SW 1271 (cell line): ENCODE results near the gene CREG1.
A peak's percentile ranks its signal among the peaks of the same experiment; 100 is the strongest.
"Not testable (repeated sequence)": the region's sequence is repeated elsewhere in the genome, so short reads cannot be mapped to it uniquely, and the experiment has no call there.

Source experiments
- DNase-seq, 2 experiments: peaks; one replicate each; lab custom pipeline; 2025; lab: John Stamatoyannopoulos, UW

Gene CREG1

DNA sequence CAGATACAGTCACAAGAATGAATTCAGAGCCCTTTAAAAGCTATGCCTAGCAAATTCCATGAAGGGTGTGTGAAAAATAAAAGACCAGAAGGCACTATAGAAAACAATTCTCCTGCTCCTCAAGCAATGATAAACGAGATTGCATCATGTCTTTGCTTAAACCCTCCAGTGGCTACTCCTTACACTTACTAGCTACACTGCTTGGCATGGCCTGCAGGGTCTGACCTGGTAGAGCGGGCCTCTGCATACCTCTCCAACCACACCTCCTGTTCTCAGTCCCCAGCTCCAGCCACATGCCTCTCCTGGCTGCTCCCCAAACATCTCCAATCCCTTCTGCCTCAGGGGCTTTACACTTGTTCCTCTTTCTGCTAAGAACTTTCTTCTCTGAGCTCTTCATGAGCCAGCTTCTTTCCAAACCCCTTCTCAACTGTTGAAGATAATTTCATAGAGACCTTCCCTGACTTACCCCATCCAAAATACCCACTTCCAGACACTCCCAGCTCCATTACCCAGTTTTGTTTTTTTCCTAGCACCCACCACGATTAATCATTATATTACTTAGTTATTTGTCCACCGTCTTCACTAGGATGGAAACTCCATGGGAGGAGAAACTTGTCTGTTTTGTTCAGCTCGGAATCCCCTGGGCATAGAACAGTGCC is 11.2 kb upstream of the CREG1 start:
- no peak for DNase-seq

DNA sequence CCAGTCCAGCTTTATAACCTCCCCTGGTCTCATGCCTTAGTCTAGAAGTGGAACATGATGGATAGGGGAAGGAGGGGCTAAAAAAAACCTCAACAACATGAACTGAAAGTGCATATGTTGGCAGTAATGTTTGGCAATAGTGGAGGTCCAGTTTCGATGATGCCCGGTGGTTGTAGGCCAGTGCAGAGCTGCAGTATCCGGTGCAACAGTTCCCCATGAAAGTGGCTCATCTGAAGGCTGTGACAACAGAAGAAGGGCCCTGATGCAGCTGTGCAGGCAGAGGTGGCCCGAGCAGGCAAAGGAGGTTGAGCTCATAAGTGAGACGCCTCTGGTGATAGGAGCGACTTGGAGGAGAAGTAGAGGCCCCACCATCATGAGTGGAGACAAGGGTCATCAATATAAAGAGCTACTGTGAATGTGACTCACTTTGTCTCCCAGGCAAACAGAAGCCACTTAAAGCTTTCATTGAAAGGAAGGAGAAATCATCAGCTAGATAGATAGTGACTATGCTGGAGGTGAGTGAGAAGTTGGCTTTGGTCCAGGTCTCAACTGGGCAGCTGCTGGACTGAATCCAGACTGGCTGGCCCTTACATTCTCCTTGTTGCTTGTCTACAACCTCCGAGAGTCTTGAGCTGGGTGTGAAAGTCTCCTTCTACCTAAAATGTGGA is 10.2 kb upstream of the CREG1 start:
- no peak for DNase-seq

DNA sequence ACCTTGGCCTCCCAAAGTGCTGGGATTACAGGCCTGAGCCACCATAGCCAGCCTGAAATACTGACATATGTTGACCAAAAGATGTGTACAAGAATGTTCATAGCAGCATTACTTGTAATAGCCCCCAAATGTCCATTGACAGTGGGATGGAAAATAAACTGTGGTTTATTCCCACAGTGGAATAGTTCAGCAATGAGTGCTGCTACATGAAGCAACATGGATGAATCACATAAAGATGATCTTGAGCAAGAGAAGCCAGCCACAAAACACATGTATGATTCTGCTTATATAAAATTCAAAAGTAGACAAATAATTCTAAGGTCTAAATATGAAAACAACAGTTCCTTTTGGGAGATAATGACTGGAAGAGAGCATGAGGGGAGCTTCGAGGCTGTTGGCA is 9.1 kb upstream of the CREG1 start:
- no peak for DNase-seq

DNA sequence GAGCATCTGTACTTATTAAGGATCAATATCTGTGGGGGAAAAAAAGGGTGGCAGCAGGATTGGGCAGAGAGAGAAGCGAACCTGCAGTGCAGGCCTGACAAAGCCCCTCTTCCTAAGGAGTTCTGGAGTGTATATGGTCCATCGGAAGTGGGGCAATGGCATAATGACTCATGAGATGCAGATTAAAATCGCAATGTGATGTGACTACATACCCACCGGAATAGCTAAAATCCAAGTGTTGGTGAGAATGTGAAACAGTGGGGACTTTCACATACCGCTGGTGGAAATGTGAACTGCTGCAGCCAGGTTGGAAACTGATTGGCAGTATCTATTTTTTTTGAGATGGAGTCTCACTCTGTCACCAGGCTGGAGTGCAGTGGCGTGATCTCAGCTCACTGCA is 8.2 kb upstream of the CREG1 start:
- no peak for DNase-seq

DNA sequence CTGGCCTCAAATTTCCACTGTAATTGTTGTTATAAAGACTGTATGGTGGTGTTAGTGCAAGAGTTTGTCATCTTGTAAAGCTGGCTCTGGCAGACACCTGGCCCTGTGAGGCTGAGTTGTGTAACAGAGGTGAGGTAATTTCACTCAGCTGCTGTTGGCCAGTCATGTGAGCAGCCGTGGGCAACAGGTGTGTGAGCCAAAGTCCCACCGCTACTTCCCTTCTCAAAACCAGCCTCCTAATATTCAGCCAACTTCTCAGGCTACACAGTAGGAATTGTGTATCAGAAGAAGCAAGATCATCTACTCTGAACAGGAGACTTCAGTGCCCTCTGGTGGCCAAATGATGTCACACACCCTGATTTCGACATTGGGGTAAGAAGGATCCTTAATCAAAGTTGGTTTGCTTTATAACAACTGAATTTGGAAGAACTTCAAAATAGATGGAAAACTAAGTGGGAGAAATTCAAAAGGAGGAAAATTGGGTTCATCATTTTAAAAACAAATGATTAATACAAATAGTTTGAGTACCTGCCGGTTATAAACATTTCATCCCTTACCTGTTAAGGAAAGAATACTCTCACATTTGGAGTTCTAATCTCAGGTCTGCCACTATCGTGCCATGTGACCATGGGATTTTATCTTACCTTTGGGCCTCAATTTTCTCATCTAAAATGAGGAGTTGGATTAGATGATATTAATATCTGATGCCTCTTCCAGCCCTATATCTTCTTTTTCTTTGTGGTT is 2.6 kb upstream of the CREG1 start:
- peak; percentile 7 to 40 for DNase-seq

DNA sequence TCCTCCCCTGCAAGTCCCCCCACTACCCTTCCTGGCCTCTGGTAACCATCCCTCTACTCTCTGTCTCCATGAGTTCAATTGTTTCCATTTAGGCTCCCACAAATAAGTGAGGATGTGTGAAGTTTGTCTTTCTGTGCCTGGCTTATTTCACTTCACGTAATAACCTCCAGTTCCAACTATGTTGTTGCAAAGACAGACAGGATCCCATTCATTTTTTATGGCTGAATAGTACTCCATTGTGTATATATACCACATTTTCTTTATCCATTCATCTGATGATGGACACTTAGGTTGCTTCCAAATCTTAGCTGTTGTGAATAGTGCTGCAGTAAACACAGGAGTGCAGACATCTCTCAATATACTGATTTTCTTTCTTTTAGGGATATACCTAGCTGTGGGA is 1.5 kb upstream of the CREG1 start:
- not testable (repeated sequence) for DNase-seq

DNA sequence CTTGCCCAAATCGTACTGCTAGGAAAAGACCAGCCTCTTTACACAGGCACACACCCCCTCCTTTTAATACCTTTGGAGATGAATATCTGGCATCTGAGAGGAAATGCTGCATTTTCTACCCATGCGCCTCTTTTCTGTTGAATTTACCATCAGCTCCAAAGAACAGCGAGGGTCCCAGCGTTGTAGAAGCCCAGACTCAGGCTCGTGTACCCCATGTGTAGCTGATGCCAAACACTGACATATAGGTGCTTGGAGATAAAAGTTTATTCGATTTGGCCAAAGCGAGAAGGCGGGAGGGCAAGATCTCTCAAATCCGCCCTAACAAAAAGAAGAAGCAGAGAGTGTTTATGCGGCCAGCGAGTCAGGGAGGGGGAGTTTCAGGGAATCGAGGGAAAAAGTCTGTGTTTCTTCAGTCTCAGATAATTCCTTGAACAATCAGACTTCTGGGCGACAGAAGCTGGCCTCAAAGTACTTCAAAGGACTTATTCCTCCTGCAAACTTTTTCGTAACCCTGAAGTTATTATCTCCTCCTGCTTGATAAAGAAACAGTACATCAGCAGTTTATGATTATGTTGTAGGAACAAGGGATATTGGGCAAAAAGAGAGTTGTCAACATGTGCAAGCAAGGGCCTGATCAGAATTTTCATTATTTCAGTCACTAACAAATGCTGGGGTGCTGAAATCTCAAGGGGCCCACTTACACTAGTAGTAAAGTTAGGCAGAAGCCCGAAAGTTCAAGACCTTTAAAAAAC is 642 bp upstream of the CREG1 start:
- no peak for DNase-seq

DNA sequence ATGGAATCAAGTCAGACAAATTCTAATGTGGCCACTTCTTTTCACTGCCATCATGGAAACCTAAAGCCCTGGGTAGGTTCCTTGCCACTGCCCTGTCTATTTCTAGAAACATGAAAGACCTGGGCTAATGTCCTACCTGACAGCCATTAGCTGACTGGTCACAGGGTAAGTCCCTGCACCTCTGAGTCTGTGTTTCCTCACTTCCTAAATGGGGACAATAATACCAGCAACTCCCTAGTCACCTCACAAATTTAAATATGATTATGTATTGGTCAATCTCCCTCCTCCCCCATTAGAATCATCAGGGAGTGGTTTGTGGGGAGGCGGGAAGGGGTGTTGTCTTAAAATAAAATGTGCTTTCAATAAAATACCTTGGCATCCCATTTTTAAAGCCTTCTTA is 2.2 kb downstream of the CREG1 start:
- no peak for DNase-seq

DNA sequence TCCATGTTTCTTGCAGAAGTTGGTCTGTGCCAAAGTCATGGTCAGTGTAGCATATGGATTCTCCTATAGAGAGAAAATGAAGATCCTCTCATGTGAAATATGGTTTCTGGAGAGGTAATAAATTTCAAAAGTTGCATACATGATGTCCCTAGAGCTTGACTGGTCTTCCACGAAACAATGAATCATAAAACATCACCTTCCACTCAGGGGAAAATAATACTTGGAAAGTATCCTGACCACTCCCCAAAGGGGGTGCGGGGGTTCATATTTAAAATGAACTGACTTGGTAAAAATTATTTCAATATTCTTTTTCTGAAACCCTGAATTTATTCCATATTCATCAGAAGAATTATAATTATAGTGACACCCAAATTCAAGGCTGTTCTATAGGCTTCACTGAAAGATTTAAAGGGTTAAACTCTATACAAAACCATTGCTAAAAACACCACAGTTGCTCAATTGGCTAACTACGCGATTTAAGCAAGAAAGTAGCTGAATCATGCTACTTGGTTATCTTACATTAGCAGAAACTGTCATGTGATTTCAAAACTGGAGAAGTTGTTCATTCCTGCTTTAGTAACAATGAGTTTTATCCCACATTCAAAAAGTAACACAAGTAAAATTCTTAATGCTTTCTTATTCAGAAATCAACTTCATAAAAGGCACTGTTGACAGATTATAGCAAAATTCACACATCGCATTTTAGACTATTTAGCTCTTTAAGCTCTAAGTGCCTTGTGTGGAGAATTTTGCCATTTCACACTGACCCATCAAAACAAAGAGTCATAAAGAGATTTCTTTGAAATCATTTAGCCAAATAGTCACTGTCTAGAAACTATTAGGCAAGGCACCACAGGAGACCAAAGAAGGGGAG is 5.3 kb downstream of the CREG1 start:
- DNase-seq: no peak

DNA sequence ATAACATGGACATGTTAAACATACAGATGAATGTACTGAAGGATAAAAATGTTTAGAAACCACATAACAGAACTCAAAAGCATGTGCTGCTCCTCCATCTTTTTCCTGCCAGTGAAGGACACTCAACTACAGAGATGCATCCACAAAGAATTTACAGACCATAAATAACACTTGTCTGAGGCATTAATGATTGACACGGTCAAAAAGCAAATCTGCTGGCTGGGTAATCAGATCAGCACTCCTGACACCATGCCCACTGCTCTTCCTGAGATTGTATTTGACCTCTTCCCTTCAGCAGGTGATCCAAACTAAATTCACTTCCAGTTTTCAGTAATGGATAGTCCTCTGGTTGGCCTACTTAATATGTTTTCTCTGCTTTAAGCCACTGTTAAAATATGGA is 6.6 kb downstream of the CREG1 start:
- DNase-seq: no peak

DNA sequence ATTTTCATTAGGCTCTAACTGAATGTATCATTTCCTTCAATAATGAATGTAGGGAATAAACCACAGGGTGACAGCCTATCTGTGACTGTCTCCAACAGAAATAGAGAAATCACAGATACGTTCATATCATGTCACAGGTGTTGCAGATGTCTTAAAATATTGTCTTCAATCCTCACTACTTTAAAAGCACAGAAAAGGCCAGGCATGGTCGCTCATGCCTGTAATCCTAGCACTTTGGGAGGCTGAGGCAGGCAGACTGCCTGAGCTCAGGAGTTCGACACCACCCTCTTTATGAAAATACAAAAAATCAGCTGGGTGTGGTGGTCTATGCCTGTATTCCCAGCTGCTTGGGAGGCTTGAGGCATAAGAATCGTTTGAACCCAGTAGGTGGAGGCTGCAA is 8.2 kb downstream of the CREG1 start:
- no peak for DNase-seq

DNA sequence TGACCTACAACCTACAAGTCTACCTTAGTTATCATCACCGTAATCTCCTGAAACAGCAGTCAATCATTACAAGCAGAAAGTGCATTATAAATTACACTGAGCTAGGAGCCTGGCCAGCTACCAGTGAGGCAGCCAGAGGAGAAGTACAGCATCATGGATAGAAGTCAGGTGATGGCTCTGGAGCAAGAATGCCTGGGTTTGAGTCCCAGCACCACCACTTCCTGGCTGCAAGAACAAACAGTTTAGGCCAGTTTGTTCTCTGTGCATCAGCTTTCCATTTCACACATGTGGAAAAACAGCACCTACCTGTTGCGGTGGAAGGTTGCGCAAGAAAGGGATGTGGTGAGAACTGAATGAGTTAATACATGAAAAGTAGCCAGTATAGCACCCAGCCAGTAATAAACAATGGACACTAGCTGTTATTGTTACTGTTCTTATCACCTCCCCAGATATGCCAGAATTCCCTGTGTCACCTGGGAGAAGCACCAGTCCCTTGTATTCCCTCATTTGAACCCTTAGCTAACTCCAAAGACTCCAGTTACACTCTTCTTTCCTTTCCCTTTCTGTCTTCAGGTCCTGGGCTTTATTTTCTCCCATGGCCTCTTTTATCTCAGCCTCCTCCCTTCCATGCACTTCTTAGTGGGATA is 9.0 kb downstream of the CREG1 start:
- no peak for DNase-seq

DNA sequence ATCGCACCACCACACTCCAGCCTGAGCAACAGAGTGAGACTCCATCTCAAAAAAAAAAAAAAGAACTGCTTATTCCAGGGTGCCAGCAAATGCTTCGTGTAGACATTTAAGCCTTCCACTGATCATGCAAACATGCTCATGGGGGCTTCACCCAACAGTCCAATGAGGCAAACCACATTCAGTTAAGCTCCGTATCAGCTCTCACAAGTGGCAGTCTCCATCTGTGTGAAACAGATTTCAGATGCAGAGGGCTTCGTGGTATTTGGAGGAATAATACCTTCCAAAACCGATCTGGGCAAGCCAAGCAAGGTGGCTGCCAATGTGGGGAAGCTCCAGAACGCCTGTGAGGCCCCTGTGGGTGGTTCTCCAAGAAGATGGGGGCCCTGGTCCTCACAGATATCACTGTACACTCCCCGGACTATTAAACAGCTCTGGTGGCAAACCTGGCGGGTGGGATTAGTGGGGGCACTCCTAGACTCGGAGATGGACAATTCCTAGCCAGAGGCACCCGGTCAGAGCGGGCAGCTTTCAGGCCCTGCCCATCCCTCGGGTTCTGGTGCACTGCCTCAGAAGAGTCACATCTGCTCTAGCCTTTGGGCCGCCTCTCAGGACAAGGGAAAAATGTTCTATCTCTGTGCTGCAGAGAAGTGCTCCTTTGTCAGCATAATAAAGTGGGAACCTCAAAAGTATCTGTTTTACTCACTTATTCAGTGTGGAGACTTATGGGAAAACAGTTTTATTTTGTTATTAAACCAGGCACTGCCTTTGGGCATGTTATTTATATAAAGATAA is 10.2 kb downstream of the CREG1 start:
- DNase-seq: no peak

DNA sequence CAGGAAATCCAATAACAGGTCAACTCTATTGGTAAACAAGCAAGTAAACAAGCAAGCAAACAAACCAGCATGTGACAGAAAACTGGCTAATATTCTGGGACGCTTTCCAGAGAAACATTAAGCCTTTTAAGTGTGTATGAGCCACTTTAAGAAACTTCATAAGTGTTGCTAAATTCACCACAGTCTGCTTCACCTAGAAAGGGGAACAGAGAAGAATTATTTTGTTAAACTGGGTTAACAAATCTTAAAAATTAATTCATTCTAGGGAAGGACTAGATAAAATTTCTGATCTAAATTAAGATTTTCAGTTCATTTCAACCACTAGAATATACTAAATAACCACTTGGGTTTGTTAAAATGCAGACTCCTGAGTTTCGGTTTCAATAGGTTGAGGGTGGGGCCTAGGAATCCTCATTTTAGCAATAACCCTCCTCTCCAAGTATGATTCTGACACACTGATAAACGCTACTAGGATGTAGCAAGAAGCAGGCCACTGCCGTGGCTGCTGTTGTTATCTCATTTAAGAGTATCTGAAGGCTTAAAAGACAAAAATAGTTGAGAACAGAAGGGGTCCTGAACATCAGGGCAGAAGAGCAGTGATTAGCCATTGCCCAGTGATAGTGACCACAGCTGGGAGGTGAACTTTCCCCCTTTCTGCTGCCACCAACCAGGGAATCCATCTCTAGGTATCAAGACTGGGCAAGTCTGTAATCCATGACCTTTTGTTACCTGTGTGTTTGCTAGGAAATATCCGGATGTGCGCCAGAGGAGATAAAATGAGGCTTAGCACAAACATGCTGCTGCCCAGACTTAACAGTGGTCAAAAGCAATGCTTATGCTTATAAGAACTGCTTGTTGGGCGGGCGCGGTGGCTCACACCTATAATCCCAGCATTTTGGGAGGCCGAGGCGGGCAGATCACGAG is 11.2 kb downstream of the CREG1 start:
- no peak for DNase-seq

DNA sequence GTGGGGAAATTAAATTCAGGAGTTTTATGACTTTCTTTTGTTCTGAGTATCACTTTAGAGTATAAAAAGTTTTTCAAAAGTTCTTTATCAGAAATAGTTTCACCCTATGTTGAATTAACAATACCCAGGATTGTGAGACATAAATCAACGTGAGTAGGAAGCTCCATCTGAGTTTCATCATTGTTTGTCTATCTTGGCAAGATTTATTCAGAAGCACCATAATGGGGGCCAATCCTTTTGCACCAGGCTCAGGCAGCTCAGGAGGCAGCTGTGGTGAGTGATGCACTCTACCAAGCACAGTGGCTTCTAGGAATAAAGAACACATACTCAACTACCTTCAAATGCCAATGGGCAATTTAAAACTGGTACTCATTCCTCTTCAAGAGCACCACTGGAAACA is 12.0 kb downstream of the CREG1 start:
- no peak for DNase-seq

DNA sequence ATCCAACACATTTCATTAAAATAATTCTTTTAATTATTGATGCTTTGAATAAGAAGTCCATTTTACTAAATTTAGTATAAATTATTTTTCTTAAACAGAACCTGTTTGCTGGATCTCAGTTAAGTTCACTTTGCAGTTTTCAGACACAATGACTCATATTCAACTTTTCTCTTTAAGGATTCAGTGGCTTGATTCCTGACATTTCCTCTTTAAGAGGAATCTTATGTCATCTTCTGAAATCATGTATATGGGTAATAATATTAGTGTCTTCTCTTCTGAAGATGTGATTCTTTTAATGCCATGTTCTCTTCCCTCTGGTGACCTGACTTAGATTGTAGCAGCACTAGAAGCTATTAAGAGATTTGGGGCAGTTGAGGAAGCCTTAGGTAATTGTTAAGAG is 12.6 kb downstream of the CREG1 start:
- no peak for DNase-seq

DNA sequence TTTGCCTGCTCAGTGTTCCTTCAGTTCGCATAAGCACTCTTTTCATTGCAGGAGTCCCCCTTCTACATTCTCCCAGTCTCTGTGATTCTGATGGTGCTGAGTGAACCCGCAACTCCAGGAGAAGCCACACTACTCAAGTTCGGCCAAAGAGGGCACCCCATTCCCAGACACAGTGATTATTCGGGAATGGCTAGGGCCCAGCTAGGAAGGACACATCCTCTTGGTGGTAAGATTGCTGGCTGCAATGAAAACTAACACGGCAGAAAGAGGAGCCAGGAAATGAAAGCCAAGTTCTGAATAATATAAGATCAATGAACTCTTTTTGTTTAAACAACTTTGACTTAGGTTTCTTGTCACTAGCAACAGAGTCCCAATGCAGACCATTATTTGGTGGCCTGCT is 14.9 kb downstream of the CREG1 start:
- DNase-seq: no peak

DNA sequence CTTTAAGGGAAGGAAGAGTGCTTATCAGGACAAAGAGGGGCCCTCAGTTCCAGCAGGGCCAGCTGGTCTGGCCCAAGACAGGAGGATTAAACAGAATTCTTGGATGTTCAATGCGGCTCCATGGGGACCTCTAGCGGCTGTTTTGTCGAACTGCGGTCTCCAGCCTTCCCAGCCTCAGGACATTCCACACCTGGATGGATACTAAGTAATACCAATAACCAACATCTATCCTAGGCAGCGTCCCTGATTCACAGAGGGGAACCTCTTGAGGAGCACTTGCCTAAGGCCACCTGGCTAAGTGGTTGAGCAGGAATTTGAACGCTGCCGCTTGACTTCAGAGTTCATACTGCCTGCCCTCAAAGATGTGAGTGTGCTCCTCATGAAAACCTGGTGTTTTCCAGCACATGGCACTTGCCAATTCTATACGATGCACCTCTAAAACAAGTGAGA is 19.7 kb downstream of the CREG1 start:
- peak in 1 of 2 experiments; percentile 38 for DNase-seq
